Activated naive CD4-positive, alpha-beta T cell treated with anti-CD3 and anti-CD28 coated beads, Interleukin-2, amount 50 U/mL, for 72 hours (primary cell): ENCODE measurements around the gene KRT83. TPM values are rescaled to one million over a fixed set of nuclear protein-coding genes. Genes with fewer than 3 reads are reported as not detected.

Source experiments
- ATAC-seq, 2 donors: fragments of 150-1000 bp; cut with Tn5 transposase; 2 replicates each; pipeline ENCODE4 v1.10.0; 2021; ENCODE audit warnings: mild to moderate bottlenecking in 2 of 2, moderate library complexity in 2 of 2
- DNase-seq, 2 donors: peaks; one replicate each; pipeline ENCODE4 v3.0.0; 2021 to 2022; ENCODE audit warnings: low spot score in 2 of 2
- H3K27ac Mint-ChIP-seq, 2 donors: one replicate each; pipeline ENCODE4 v1.8.0; 2022; ENCODE audit warnings: mild to moderate bottlenecking in 2 of 2, mixed read lengths in 2 of 2
- H3K36me3 Mint-ChIP-seq, 2 donors: one replicate each; pipeline ENCODE4 v1.8.0; 2022; ENCODE audit warnings: mixed read lengths in 2 of 2
- H3K9me3 Mint-ChIP-seq, 2 donors: one replicate each; pipeline ENCODE4 v1.8.0; 2022; ENCODE audit warnings: mixed read lengths in 2 of 2
- total RNA-seq, 2 donors: library from RNA; stranded (reverse); gene quantifications; one replicate each; pipeline ENCODE4 v1.2.3, GENCODE V29; 2022

The KRT83 gene
- total RNA-seq, 2 donors from 2014 or later = not detected

GRCh38 chr12:52342781-52343490 is 21.7 kb upstream of the KRT83 start:
- DNase-seq (no peak), ATAC-seq (no peak)
- no peak overlapping the region for H3K27ac Mint-ChIP-seq
- no peaks in the 10 kb centered on the region for H3K36me3 Mint-ChIP-seq
- no peaks in the 10 kb centered on the region for H3K9me3 Mint-ChIP-seq

GRCh38 chr12:52341066-52341580 is 19.9 kb upstream of the KRT83 start:
- H3K9me3 Mint-ChIP-seq = peaks cover 5% of the 10 kb centered on the region in 2 donors
- H3K36me3 Mint-ChIP-seq = no peaks in the 10 kb centered on the region
- no peak overlapping the region for H3K27ac Mint-ChIP-seq
- ATAC-seq = no peak
- no peak for DNase-seq

- peak overlapping the region in 1 of 2 donors; percentile 10 for H3K27ac Mint-ChIP-seq
- H3K36me3 Mint-ChIP-seq = no peaks in the 10 kb centered on the region
- ATAC-seq (no peak), DNase-seq (no peak)
- peaks cover 5% of the 10 kb centered on the region in 2 donors for H3K9me3 Mint-ChIP-seq
These were observed 17.2 kb upstream of the KRT83 start for GRCh38 chr12:52338241-52338960.

DNA sequence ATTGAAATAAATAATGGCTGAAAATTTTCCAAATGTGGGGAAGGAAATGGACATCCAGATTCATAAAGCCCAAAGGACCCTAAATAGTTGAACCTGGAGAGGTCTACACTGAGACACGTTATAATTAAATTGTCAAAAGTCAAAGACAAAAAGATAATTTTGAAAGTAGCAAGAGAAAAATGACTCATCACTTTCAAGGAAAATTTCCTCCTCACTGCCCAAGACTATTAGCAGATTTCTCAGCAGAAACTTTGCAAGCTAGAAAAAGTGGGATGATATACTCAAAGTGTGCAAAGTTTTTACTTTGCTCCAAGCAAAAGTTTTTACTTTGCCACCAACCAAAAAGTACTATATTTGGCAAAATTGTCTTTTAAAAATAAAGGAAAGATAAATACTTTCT is 15.9 kb upstream of the KRT83 start:
- ATAC-seq (no peak), DNase-seq (no peak)
- Mint-ChIP-seq H3K27ac (no peak overlapping the region), H3K9me3 (peaks cover 5% of the 10 kb centered on the region in 2 donors), H3K36me3 (no peaks in the 10 kb centered on the region)

DNA sequence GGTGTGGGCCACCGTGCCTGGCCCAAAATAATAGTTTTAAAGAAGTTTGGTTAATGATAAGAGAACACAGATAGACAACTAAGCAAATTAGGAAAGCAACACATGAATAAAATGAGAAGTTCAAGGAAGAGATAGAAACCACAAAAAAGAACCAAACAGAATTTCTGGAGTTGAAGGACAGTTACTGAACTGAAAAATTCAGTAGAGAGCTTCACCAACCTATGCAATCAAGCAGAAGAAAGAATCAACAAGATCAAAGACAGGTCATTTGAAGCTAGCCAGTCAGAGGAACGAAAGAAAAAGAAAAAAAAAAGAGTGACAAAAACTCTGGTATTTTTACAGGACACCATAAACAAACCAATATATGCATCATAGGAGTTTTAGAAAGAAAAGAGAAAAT is 15.4 kb upstream of the KRT83 start:
- H3K36me3 Mint-ChIP-seq = no peaks in the 10 kb centered on the region
- ATAC-seq (no peak), DNase-seq (no peak)
- peaks cover 5% of the 10 kb centered on the region in 2 donors for H3K9me3 Mint-ChIP-seq
- no peak overlapping the region for H3K27ac Mint-ChIP-seq

- DNase-seq (no peak), ATAC-seq (no peak)
- Mint-ChIP-seq H3K9me3 (peaks cover 5% of the 10 kb centered on the region in 2 donors), H3K36me3 (no peaks in the 10 kb centered on the region), H3K27ac (no peak overlapping the region)
These were observed 14.5 kb upstream of the KRT83 start for GRCh38 chr12:52335598-52336262.

DNA sequence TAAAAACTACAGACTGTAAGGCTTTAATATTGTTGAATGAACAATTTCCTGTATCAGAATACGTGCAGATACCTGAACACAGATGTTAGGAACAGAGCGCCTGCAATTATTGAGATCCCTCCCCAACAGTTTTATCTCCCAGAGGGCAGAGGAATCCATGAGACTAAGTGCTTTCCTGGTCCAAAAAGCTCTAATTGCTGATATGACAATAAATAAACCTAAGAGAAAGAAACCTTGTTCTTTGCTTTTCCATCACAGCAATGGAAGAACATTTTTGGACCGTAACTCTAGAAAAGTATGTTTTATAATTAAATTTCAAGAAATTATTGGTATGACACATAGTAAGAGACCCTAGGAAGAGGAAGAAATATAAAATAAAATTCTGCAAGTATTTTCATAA is 13.0 kb upstream of the KRT83 start:
- no peaks in the 10 kb centered on the region for H3K36me3 Mint-ChIP-seq
- H3K27ac Mint-ChIP-seq = no peak overlapping the region
- ATAC-seq (no peak), DNase-seq (no peak)
- H3K9me3 Mint-ChIP-seq = peaks cover 5% of the 10 kb centered on the region in 2 donors

DNA sequence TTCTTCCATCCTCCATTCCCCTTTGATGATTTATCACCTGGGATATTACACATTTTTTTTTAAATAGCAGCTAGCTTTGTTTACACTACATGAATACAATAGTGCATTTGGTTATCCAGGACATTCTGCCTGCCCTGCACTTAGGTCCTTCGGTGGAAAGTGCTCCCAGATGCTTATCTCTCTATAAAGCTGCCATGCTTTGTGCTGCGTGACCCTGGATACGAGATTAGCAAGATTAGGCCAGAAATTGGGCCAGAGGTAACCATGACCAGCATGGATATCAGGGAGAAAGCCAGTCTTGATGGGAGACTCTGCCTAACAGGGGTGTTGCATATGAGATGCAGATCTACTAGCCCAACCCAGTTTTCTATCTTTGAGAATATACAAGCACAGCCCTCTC is 12.1 kb upstream of the KRT83 start:
- Mint-ChIP-seq H3K36me3 (no peaks in the 10 kb centered on the region), H3K27ac (no peak overlapping the region), H3K9me3 (peaks cover 5% of the 10 kb centered on the region in 2 donors)
- ATAC-seq (no peak), DNase-seq (no peak)

DNA sequence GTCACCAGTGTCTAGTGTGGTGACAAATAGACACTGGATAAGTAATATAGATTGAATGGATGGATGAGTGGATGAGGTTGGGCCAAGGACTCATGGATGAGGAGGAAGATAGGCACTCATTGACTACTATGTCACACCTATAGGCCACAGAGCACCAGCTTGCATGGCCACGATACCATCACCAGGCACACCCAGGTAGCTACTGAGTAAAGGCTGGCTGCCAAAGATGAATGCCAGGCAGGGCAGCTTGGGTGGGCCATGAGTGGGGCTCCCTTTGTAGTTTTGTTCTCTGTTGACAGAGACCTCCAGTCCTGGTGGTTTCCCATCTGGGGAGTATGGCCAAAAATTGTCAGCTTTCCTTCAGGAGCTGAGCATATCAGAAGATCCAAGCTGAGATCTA is 11.2 kb upstream of the KRT83 start:
- ATAC-seq = no peak
- no peaks in the 10 kb centered on the region for H3K36me3 Mint-ChIP-seq
- DNase-seq = no peak
- H3K27ac Mint-ChIP-seq = no peak overlapping the region
- H3K9me3 Mint-ChIP-seq = peaks cover 5% of the 10 kb centered on the region in 2 donors

DNA sequence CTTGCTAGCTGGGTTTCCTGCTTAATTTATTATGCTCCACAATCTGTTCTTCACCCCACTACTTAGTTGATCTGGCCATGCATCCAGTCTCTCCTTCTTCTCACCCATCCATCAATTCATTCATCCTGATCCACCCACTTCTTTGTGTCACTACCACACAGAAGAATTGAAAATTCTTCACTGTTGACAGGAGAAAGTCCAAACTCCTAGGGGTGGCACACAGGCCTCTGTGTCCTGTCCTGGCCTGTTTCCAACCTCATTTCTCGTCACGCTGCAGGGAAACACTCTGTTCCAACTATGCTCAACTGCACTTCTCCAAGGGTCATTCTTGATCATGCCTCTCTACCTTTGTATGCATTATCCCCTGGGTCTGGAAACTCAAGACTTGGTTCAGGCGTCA is 10.6 kb upstream of the KRT83 start:
- ATAC-seq (no peak), DNase-seq (no peak)
- Mint-ChIP-seq H3K36me3 (no peaks in the 10 kb centered on the region), H3K9me3 (peaks cover 5% of the 10 kb centered on the region in 2 donors), H3K27ac (no peak overlapping the region)

GRCh38 chr12:52331039-52331438 is 9.8 kb upstream of the KRT83 start:
- Mint-ChIP-seq H3K36me3 (no peaks in the 10 kb centered on the region), H3K9me3 (no peaks in the 10 kb centered on the region), H3K27ac (no peak overlapping the region)
- DNase-seq = no peak
- no peak for ATAC-seq

GRCh38 chr12:52327830-52328500 is 6.8 kb upstream of the KRT83 start:
- DNase-seq (no peak), ATAC-seq (peak in 1 of 2 donors; percentile 4)
- peak overlapping the region in 1 of 2 donors; percentile 31 for H3K27ac Mint-ChIP-seq
- H3K9me3 Mint-ChIP-seq = no peaks in the 10 kb centered on the region
- H3K36me3 Mint-ChIP-seq = no peaks in the 10 kb centered on the region

GRCh38 chr12:52327052-52327829 is 6.0 kb upstream of the KRT83 start:
- no peaks in the 10 kb centered on the region for H3K36me3 Mint-ChIP-seq
- DNase-seq = peak; percentile 65 to 77
- no peaks in the 10 kb centered on the region for H3K9me3 Mint-ChIP-seq
- peak overlapping the region in 1 of 2 donors; percentile 31 for H3K27ac Mint-ChIP-seq
- peak; percentile 98 to 99 for ATAC-seq

DNA sequence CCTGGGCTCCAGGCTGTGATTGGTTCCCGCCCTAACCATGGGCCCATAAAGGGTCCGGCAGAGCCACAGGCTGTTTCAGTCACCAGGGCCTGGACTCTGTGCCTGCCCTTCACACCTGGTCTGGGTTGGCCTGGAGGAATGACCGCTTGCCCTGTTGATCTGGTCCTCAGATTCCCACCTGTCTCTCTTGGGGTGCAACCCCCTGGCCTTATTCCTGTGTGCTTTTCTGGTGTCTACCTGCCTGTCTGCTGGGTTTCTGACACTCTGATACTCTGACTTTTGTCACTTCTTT is 2.9 kb upstream of the KRT83 start:
- Mint-ChIP-seq H3K27ac (no peak overlapping the region), H3K9me3 (no peaks in the 10 kb centered on the region), H3K36me3 (no peaks in the 10 kb centered on the region)
- ATAC-seq (no peak), DNase-seq (no peak)

DNA sequence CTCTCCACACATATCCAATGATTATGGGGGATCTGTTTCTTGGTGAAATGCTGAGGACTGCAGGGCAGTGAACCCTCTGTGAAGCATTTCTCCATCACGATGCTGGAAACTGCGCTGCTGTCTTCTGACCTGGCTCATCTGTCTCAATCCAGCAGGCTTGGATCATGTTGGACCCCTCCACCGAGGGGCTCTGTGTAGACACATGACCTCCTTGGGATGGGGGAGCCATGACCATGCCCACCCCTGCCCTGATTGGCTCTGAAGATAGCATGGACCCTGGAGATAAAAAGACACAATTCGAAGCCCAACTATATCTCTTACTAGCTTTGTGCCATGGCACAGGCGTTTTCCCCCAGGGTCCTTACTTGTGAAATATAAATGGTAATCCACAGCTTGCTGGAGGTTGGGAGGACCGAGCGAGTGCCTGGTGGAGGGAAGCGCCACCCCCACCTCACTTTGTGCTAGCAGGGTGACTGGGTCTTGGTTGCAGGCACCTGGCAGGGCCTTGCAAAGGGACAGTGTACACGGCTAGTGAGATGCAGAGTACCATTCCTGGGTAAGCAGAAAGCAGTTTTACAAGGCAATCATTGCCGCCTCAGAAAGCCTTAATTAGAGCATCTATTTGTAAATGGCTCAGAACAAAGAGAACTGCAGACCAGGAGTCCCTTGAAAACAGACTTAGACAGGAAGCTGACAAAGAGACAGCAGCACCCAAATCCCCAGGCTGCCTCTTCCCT is 2.4 kb upstream of the KRT83 start:
- Mint-ChIP-seq H3K9me3 (no peaks in the 10 kb centered on the region), H3K27ac (no peak overlapping the region), H3K36me3 (no peaks in the 10 kb centered on the region)
- ATAC-seq (no peak), DNase-seq (no peak)

- Mint-ChIP-seq H3K36me3 (no peaks in the 10 kb centered on the region), H3K9me3 (no peaks in the 10 kb centered on the region), H3K27ac (no peak overlapping the region)
- ATAC-seq = no peak
- no peak for DNase-seq
These were observed 1.8 kb upstream of the KRT83 start for GRCh38 chr12:52323001-52323400.
